Osteocyte (in vitro differentiated cells): ENCODE data around the gene FASTK. TPM values are rescaled to one million over a fixed set of nuclear protein-coding genes. Genes with fewer than 3 reads are reported as not detected.

ENCODE experiments used
- DNase-seq: peaks from one replicate; pipeline ENCODE4 v3.0.0; 2021; ENCODE audit warnings: mixed read lengths; ENCODE audit not compliant: unreplicated experiment; ENCODE audit errors: extremely low spot score
- H3K27ac Mint-ChIP-seq: one replicate; pipeline ENCODE4 v1.8.0; 2021; ENCODE audit warnings: mild to moderate bottlenecking, mixed read lengths; ENCODE audit not compliant: unreplicated experiment
- H3K27me3 Mint-ChIP-seq: one replicate; pipeline ENCODE4 v1.8.0; 2021; ENCODE audit warnings: mixed read lengths; ENCODE audit not compliant: unreplicated experiment
- H3K36me3 Mint-ChIP-seq: one replicate; pipeline ENCODE4 v1.8.0; 2021; ENCODE audit warnings: mixed read lengths; ENCODE audit not compliant: unreplicated experiment
- H3K4me1 Mint-ChIP-seq: one replicate; pipeline ENCODE4 v1.8.0; 2021; ENCODE audit warnings: mixed read lengths; ENCODE audit not compliant: unreplicated experiment
- H3K4me3 Mint-ChIP-seq: one replicate; pipeline ENCODE4 v1.8.0; 2021; ENCODE audit warnings: mild to moderate bottlenecking, moderate library complexity, mixed read lengths; ENCODE audit not compliant: unreplicated experiment
- H3K9me3 Mint-ChIP-seq: one replicate; pipeline ENCODE4 v1.8.0; 2021; ENCODE audit warnings: mixed read lengths; ENCODE audit not compliant: unreplicated experiment
- total RNA-seq: library from RNA; stranded (reverse); gene quantifications from 2 replicates; pipeline ENCODE4 v1.2.1, GENCODE V29; 2021
- TF ChIP-seq, protein P1 (sequence below): fragments of 200-600 bp; sonication (generic); IDR thresholded peaks from 2 replicates; pipeline ENCODE4 v1.5.0; 2021; ENCODE audit warnings: antibody characterized with exemption, mild to moderate bottlenecking, moderate library complexity

The FASTK gene
- total RNA-seq, 1 donor from 2014 or later, result 104 TPM

DNA sequence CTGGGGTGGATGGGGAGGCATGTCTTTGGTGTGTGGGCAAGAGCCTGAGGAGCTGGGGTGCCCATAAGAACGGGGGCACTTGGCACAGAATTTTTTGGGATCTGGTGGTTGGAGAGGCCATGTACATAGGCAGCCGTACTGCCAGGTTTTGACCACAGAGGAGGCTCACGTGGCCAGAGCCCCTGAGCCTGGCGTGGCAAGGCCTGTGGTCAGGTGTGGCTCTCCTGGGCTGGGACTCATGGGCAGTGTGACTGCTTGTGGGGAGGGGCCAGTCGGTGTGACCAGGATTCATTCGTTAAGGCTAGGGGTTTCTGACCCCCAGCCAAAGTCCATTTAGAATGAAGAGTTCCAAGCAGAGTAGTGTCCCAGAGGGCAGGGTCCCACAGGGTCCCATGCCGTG is 43.9 kb upstream of the FASTK start:
- Mint-ChIP-seq H3K27ac (no peak overlapping the region), H3K4me1 (peaks cover 6% of the 10 kb centered on the region), H3K4me3 (no peak overlapping the region), H3K36me3 (peaks cover 50% of the 10 kb centered on the region), H3K9me3 (no peaks in the 10 kb centered on the region), H3K27me3 (no peaks in the 10 kb centered on the region)
- TF ChIP-seq, protein P1, sequence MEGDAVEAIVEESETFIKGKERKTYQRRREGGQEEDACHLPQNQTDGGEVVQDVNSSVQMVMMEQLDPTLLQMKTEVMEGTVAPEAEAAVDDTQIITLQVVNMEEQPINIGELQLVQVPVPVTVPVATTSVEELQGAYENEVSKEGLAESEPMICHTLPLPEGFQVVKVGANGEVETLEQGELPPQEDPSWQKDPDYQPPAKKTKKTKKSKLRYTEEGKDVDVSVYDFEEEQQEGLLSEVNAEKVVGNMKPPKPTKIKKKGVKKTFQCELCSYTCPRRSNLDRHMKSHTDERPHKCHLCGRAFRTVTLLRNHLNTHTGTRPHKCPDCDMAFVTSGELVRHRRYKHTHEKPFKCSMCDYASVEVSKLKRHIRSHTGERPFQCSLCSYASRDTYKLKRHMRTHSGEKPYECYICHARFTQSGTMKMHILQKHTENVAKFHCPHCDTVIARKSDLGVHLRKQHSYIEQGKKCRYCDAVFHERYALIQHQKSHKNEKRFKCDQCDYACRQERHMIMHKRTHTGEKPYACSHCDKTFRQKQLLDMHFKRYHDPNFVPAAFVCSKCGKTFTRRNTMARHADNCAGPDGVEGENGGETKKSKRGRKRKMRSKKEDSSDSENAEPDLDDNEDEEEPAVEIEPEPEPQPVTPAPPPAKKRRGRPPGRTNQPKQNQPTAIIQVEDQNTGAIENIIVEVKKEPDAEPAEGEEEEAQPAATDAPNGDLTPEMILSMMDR, result no peak
- DNase-seq, result no peak

DNA sequence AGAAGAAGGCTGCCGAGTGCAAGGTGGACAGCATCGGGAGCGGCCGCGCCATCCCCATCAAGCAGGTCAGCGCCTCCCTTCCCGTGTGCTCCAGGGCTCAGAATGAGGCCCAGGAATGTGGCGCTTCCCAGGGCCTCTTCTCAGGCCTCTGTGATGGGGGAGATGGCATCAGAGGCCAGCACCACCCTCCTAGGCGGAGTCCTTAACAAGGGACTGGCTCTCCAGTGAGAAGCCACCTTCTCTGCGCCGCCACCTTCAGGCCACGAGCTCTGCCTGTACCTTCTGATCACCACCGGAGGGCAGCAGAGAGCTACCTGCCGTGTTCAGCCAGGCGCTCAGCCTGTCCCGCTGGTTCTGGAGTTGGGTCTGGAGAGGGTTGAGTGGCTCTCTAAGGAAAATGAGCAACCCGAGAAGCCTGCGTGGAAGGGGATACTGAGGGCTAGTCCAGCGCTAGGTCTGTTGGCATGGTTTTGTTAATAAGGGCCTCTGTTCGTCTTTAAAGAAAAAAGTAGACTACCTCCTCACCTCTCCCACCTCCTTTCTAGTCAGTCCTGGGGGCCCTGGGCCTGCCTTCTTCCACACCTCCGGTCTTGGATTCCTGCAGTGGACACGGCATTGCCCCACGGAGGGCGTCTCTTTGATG is 43.3 kb upstream of the FASTK start:
- TF ChIP-seq, protein P1, result peak; percentile 97

DNA sequence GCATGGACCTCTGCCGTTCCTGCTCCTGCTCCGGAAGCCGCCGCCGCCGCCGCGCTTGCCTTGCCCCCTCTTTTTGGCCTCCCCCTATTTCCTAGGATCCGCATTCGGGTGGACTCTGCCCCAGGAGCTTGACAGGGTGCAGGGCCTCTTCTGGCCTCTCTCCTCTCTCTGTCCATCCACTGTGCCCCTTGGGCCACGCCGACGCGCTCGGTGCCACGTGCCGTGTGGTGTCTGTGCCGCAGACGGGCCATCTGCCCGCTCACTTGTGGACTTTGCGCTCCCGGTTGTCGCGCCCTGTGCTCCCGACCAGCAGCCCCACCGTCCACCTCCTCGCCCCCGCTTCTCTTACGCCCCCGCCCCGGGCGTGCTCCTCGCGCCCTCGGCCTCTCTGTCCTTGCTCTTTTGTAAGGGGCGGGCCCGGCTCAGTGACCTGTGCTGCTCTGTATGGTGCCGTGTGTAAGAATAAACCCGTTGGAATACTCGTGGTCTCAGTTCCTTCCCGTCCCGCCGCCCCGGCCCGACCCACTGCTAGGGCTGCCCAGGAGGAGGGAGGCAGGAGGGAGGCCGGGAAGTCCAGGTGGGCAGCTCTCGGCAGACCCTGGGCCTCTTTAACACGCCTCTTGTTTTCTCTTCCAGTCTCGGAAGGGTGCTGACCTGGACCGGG is 42.7 kb upstream of the FASTK start:
- Mint-ChIP-seq H3K27me3 (no peaks in the 10 kb centered on the region), H3K27ac (no peak overlapping the region), H3K9me3 (no peaks in the 10 kb centered on the region), H3K4me1 (peaks cover 6% of the 10 kb centered on the region), H3K4me3 (no peak overlapping the region), H3K36me3 (peaks cover 52% of the 10 kb centered on the region)
- TF ChIP-seq, protein P1, result no peak
- no peak for DNase-seq

More for the DNA sequence above, 43.3 kb upstream of the FASTK start:
- Mint-ChIP-seq H3K9me3 (no peaks in the 10 kb centered on the region), H3K27ac (no peak overlapping the region), H3K4me1 (peaks cover 6% of the 10 kb centered on the region), H3K36me3 (peaks cover 53% of the 10 kb centered on the region), H3K27me3 (no peaks in the 10 kb centered on the region), H3K4me3 (no peak overlapping the region)
- DNase-seq, result peak; percentile 93

DNA sequence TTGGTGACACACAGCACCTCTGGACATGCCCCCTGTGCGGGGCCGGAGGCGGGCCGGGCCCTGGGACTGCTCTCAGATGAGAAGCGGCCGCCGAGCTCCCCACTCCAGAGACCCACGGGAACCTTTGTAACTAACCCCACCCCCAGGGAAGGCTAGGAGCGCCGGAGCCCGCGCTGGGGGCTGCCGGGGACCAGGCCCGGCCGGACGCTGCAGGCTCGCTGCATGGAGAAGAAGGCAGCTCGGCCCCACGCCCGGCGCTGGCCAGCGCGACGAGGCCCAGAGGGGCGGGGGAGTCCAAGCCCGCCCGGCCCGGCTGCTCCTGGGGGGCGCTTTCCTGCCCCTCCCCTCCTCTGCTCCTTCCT is 42.2 kb upstream of the FASTK start:
- no peaks in the 10 kb centered on the region for H3K27me3 Mint-ChIP-seq
- TF ChIP-seq, protein P1, result no peak

DNA sequence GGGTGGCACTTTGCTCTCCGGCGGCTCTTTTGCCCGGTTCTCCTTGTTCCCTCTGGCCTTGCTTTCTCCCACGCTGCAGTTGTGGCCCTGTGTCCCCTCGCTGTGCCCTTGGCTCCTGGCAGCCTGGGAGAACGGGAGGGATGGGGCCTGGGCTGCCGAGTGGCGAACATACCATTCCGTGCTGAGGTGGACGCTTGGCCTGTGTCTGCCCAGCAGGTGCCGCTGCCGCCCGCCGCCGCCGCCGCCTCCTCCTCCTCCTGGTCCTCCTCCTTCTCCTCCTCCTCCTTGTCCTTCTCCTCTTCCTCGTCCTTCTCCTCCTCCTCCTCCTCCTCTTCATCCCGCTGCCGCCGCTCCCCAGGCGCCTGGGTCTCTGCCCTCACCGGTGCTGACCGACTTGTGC is 41.7 kb upstream of the FASTK start:
- Mint-ChIP-seq H3K27me3 (no peaks in the 10 kb centered on the region), H3K9me3 (no peaks in the 10 kb centered on the region), H3K4me1 (peaks cover 6% of the 10 kb centered on the region), H3K4me3 (no peak overlapping the region), H3K27ac (no peak overlapping the region), H3K36me3 (peaks cover 46% of the 10 kb centered on the region)
- no peak for DNase-seq
- TF ChIP-seq, protein P1, result no peak

More for the DNA sequence above, 42.2 kb upstream of the FASTK start:
- H3K27ac Mint-ChIP-seq, result no peak overlapping the region
- no peak for DNase-seq
- no peaks in the 10 kb centered on the region for H3K9me3 Mint-ChIP-seq
- no peak overlapping the region for H3K4me3 Mint-ChIP-seq
- peaks cover 48% of the 10 kb centered on the region for H3K36me3 Mint-ChIP-seq
- H3K4me1 Mint-ChIP-seq, result peaks cover 6% of the 10 kb centered on the region
